ENCODE measurements around the gene SPO11. TPM values are rescaled to one million over a fixed set of nuclear protein-coding genes. Genes with fewer than 3 reads are reported as not detected.

The SPO11 gene
- total RNA-seq, 1 experiment from 2014 or later, result not detected

- no peak for ATAC-seq
- H3K27me3 ChIP-seq (ENCODE audit: insufficient read depth, low read length), result no peaks in the 10 kb centered on the region; the same call in 1 of the 2 replicates
Measured at GRCh38 chr20:57319584-57319983, 10.0 kb upstream of the SPO11 start.

More at GRCh38 chr20:57319584-57319983, 10.0 kb upstream of the SPO11 start:
- DNase-seq (ENCODE audit: low read depth, low spot score), result no peak
- Histone ChIP-seq H3K9ac (ENCODE audit: low read length) (no peak overlapping the region), H3K9me3 (ENCODE audit: control insufficient read depth in 1 of 2, insufficient read depth in 1 of 2, low read depth in 1 of 2, low read length in 2 of 2) (no peaks in the 10 kb centered on the region), H3K27ac (ENCODE audit: low read depth, low read length) (no peak overlapping the region), H3K36me3 (ENCODE audit: control insufficient read depth in 1 of 2, insufficient read depth in 2 of 2, low read length in 2 of 2) (no peaks in the 10 kb centered on the region), H3K4me3 (replicated peaks in 1 of 2; ENCODE audit: low read depth in 1 of 2, low read length in 2 of 2) (no peak overlapping the region), H3K79me2 (ENCODE audit: insufficient read depth, low read length) (no peaks in the 10 kb centered on the region), H3K4me2 (ENCODE audit: low read length) (no peak overlapping the region), H3K4me1 (ENCODE audit: control insufficient read depth in 1 of 2, insufficient read depth in 2 of 2, low read length in 2 of 2) (peaks cover 10 to 18% of the 10 kb centered on the region in 2 experiments), H3K9me2 (ENCODE audit: insufficient read depth) (no peaks in the 10 kb centered on the region), H2AFZ (ENCODE audit: low read depth, low read length, poor library complexity, severe bottlenecking) (no peak overlapping the region), H4K20me1 (ENCODE audit: insufficient read depth) (no peaks in the 10 kb centered on the region)
- ChIA-PET RAD21 (ENCODE audit: low non-redundant PET in 1 of 2, low total read pairs in 2 of 2, uncharacterized antibody in 2 of 2, unreplicated experiment in 2 of 2) (no interaction called here), POLR2A (no interaction called here), CTCF (no interaction called here)
- TF ChIP-seq EZH2 (IDR thresholded peaks at IDR 0.05) (no peak), TCF7L2 (IDR thresholded peaks at IDR 0.05; ENCODE audit: borderline replicate concordance, extremely low read depth, insufficient read depth, insufficient read length) (no peak), POLR2A (IDR thresholded peaks at IDR 0.05; ENCODE audit: borderline replicate concordance, extremely low read depth, insufficient read depth, insufficient read length) (no peak), SP1 (IDR thresholded peaks at IDR 0.05; ENCODE audit: low read depth) (no peak), FOSL1 (IDR thresholded peaks at IDR 0.05; ENCODE audit: low read depth) (no peak), SRF (IDR thresholded peaks at IDR 0.05; ENCODE audit: low read depth) (no peak), REST (IDR thresholded peaks at IDR 0.05; ENCODE audit: low read depth) (no peak), ELF1 (IDR thresholded peaks at IDR 0.05; ENCODE audit: borderline replicate concordance, low read depth) (no peak), JUND (IDR thresholded peaks at IDR 0.05) (no peak), CBX3 (IDR thresholded peaks at IDR 0.05; ENCODE audit: low read depth) (no peak), ZFX (IDR thresholded peaks at IDR 0.05) (no peak)
- no TSS peak for BruUV-seq (replicated peaks)
- intact Hi-C loops (cut with micrococcal nuclease), result no loop called here
